GM12872 (cell line): ENCODE data around the gene SLC29A3.

Experiments
- CTCF ChIP-seq: IDR thresholded peaks from 3 replicates; pipeline ENCODE4 v1.5.1; 2011; ENCODE audit warnings: low read depth, mild to moderate bottlenecking, low read length, moderate library complexity; ENCODE audit not compliant: insufficient read depth

SLC29A3 gene

GRCh38 chr10:71390461-71390835, 71.4 kb downstream of the SLC29A3 start:
- no peak for TF ChIP-seq CTCF

GRCh38 chr10:71390921-71391690, 72.0 kb downstream of the SLC29A3 start:
- no peak for TF ChIP-seq CTCF

- no peak for TF ChIP-seq CTCF
Observed at GRCh38 chr10:71391701-71392100, 72.6 kb downstream of the SLC29A3 start.

DNA sequence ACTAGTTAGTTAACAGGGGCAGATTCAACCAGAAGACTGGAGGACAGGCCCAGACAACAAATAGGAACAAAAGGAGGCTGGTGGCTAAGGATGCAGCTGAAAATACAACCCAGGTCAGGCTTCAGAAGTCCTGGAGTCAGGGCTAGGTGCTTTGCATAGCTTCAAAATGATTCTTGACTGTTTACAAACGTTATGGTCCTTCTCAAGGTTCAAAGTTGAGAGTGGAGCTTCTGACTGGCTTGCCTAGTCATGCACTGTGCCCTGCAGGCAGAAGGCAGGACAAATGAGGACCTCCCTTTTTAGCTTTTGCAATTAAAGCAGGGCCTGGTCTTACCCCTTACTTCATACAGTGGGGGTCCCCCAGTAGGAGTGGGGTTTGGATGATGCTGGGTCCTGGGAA, 73.2 kb downstream of the SLC29A3 start:
- no peak for TF ChIP-seq CTCF

DNA sequence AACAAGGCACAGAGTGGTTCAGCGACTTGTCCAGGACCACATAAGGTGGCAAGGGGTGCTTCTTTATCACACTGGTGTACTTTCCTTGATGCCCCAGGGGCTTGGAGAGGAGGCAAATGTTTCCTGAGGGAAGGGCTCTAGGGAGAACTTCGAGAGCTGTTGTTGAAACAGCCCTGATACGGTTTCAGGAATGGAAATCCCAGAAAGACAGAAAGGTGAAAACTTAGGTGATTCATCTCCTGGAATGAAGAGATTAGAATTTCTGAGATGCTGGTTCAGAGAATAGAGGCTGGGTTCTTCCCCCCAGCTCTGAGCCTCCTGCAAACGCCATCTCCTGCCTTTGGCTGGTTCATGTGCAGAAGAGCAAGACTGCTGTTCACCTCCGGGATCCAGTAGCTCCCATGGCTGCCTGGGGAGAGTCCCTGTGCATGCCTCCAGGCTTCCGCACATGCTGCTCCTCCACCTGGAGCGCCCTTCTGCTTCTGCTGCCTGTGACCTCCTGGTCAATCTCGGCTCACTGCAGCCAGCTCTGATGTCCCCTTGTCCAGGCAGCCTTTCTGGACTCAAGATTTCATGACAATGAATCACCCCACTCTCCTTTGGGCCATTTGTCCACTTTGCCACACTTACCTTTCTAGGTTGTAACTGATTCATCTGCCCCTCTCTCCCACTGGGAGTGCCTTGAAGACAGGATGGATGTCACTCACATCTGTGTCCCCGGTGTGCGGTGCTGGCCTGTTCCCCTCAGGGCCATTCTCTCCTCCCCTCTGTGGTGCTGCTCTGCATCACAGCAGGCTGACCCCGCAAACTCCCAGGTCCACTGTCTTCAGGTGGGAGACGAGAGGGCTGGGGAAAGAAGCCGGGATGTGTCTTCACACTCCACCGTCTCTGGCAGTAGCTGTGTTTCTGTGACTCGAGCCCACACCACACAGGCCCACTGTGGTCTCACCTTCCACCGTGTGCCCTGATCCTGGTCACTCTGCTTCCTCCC, 74.0 kb downstream of the SLC29A3 start:
- no peak for TF ChIP-seq CTCF

- no peak for TF ChIP-seq CTCF
Observed at GRCh38 chr10:71393841-71394475, 74.9 kb downstream of the SLC29A3 start.
